Osteocyte (in vitro differentiated cells): ENCODE data around the gene CYP1A1. TPM values are rescaled to one million over a fixed set of nuclear protein-coding genes. Genes with fewer than 3 reads are reported as not detected.

Experiments
- DNase-seq: peaks from one replicate; pipeline ENCODE4 v3.0.0; 2021; ENCODE audit warnings: mixed read lengths; ENCODE audit not compliant: unreplicated experiment; ENCODE audit errors: extremely low spot score
- H3K27ac Mint-ChIP-seq: one replicate; pipeline ENCODE4 v1.8.0; 2021; ENCODE audit warnings: mild to moderate bottlenecking, mixed read lengths; ENCODE audit not compliant: unreplicated experiment
- H3K27me3 Mint-ChIP-seq: one replicate; pipeline ENCODE4 v1.8.0; 2021; ENCODE audit warnings: mixed read lengths; ENCODE audit not compliant: unreplicated experiment
- H3K36me3 Mint-ChIP-seq: one replicate; pipeline ENCODE4 v1.8.0; 2021; ENCODE audit warnings: mixed read lengths; ENCODE audit not compliant: unreplicated experiment
- H3K4me1 Mint-ChIP-seq: one replicate; pipeline ENCODE4 v1.8.0; 2021; ENCODE audit warnings: mixed read lengths; ENCODE audit not compliant: unreplicated experiment
- H3K4me3 Mint-ChIP-seq: one replicate; pipeline ENCODE4 v1.8.0; 2021; ENCODE audit warnings: mild to moderate bottlenecking, moderate library complexity, mixed read lengths; ENCODE audit not compliant: unreplicated experiment
- H3K9me3 Mint-ChIP-seq: one replicate; pipeline ENCODE4 v1.8.0; 2021; ENCODE audit warnings: mixed read lengths; ENCODE audit not compliant: unreplicated experiment
- CTCF ChIP-seq: fragments of 200-600 bp; sonication (generic); IDR thresholded peaks from 2 replicates; pipeline ENCODE4 v1.5.0; 2021; ENCODE audit warnings: antibody characterized with exemption, mild to moderate bottlenecking, moderate library complexity
- total RNA-seq: library from RNA; stranded (reverse); gene quantifications from 2 replicates; pipeline ENCODE4 v1.2.1, GENCODE V29; 2021

CYP1A1 gene
- total RNA-seq, 1 donor from 2014 or later, result 0.24 TPM

- Mint-ChIP-seq H3K4me1 (peaks cover 35% of the 10 kb centered on the region), H3K27me3 (peaks cover 8% of the 10 kb centered on the region), H3K36me3 (peaks cover 3% of the 10 kb centered on the region), H3K27ac (peak overlapping the region; percentile 100), H3K9me3 (no peaks in the 10 kb centered on the region), H3K4me3 (peak overlapping the region; percentile 100)
- no peak for DNase-seq
- no peak for TF ChIP-seq CTCF
Observed at GRCh38 chr15:74696398-74696729, 29.0 kb downstream of the CYP1A1 start.

- no peak for TF ChIP-seq CTCF
- H3K27me3 Mint-ChIP-seq, result peaks cover 4% of the 10 kb centered on the region
- H3K4me1 Mint-ChIP-seq, result peaks cover 35% of the 10 kb centered on the region
- no peaks in the 10 kb centered on the region for H3K9me3 Mint-ChIP-seq
- peak within 1 kb of the TSS; percentile 100 for H3K4me3 Mint-ChIP-seq
- peaks cover 3% of the 10 kb centered on the region for H3K36me3 Mint-ChIP-seq
- peak; percentile 94 for DNase-seq
- peak within 1 kb of the TSS; percentile 100 for H3K27ac Mint-ChIP-seq
Observed at GRCh38 chr15:74695597-74696397, 29.5 kb downstream of the CYP1A1 start, which contains the start of gene EDC3. Gene EDC3, minus strand, starts transcription at chr15:74696024. Its CDS starts 20,900 bp downstream, at chr15:74675124.

- Mint-ChIP-seq H3K36me3 (peaks cover 5% of the 10 kb centered on the region), H3K4me3 (no peak overlapping the region), H3K9me3 (no peaks in the 10 kb centered on the region), H3K27me3 (no peaks in the 10 kb centered on the region), H3K4me1 (peaks cover 35% of the 10 kb centered on the region), H3K27ac (no peak overlapping the region)
- DNase-seq, result no peak
- no peak for TF ChIP-seq CTCF
Observed at GRCh38 chr15:74692327-74692726, 33.0 kb downstream of the CYP1A1 start.

GRCh38 chr15:74683758-74684157, 41.6 kb downstream of the CYP1A1 start:
- Mint-ChIP-seq H3K4me3 (no peak overlapping the region), H3K36me3 (peaks cover 28% of the 10 kb centered on the region)
- TF ChIP-seq CTCF, result no peak

GRCh38 chr15:74682954-74683353, 42.4 kb downstream of the CYP1A1 start:
- peaks cover 1% of the 10 kb centered on the region for H3K4me1 Mint-ChIP-seq
- no peak overlapping the region for H3K4me3 Mint-ChIP-seq
- no peak overlapping the region for H3K27ac Mint-ChIP-seq
- no peak for DNase-seq
- H3K9me3 Mint-ChIP-seq, result peaks cover 7% of the 10 kb centered on the region
- H3K36me3 Mint-ChIP-seq, result peaks cover 28% of the 10 kb centered on the region
- H3K27me3 Mint-ChIP-seq, result no peaks in the 10 kb centered on the region
- TF ChIP-seq CTCF, result no peak

More at GRCh38 chr15:74683758-74684157, 41.6 kb downstream of the CYP1A1 start:
- Mint-ChIP-seq H3K27ac (no peak overlapping the region), H3K27me3 (no peaks in the 10 kb centered on the region), H3K9me3 (peaks cover 7% of the 10 kb centered on the region), H3K4me1 (peaks cover 1% of the 10 kb centered on the region)
- DNase-seq, result no peak
